LHCN-M2 (cell line): ENCODE data around the gene FEN1. TPM values are rescaled to one million over a fixed set of nuclear protein-coding genes. Genes with fewer than 3 reads are reported as not detected.

Experiments
- DNase-seq: peaks from one replicate; pipeline ENCODE4 v3.0.0-alpha.2; 2012; ENCODE audit warnings: low read depth
- total RNA-seq: library from RNA; depleted of rRNA; stranded (reverse); fragments of >200 nt; gene quantifications from 2 replicates; pipeline ENCODE4 v1.2.3, GENCODE V29; 2014

Gene FEN1
- total RNA-seq, 1 experiment from 2014 or later, result 129 TPM

DNA sequence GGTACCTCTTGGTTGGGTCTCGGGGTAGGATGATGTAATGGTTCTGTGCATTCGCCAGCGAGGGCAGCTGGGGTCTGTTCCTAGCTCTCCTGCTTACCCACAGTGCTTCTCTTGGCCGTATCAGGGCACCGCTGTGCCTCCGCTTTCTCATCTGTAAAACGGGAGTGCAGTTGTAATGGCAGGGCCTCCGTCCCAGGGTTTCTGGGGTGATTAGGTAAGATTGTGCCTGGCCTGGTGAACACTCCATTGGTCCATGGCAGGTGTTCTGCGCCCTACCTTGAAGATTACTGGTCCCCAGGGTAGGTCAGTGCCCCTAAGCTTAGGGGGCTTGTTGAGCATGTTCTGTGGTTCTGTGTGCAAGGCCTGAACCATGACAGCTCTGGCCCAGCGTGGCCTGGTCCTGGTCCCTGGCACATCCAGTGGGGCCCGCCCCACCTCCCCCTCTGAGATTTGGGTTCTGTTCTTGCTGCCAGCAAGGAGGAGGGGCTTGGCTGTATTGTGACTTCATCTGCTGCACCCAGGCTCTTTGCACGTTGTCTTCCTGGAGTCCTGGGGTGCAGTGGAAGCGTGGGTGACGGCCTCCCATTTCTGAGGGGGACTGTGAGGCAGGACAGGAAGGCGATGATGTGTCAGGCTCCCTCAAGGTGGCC lies 35.4 kb upstream of the FEN1 start:
- DNase-seq, result no peak

DNA sequence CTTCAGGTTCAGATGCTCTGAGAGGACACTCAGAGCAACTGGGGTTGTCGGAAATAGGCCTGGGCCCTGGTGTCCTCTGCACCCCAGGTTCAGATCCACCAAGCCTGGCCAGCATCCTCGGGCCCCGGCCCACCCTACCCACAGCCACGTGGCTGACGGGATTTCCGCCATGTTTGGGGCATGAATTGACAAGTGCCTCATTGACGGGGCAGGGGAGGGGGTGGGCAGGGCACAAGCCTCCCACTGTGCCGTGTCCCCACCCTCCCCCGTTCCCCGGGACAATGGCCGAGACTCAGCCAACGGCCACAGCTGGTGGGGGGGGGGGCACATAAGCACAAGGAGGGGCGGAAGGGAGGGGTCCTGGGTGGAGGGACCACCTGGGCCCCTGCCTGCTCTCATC lies 31.8 kb upstream of the FEN1 start:
- no peak for DNase-seq

DNA sequence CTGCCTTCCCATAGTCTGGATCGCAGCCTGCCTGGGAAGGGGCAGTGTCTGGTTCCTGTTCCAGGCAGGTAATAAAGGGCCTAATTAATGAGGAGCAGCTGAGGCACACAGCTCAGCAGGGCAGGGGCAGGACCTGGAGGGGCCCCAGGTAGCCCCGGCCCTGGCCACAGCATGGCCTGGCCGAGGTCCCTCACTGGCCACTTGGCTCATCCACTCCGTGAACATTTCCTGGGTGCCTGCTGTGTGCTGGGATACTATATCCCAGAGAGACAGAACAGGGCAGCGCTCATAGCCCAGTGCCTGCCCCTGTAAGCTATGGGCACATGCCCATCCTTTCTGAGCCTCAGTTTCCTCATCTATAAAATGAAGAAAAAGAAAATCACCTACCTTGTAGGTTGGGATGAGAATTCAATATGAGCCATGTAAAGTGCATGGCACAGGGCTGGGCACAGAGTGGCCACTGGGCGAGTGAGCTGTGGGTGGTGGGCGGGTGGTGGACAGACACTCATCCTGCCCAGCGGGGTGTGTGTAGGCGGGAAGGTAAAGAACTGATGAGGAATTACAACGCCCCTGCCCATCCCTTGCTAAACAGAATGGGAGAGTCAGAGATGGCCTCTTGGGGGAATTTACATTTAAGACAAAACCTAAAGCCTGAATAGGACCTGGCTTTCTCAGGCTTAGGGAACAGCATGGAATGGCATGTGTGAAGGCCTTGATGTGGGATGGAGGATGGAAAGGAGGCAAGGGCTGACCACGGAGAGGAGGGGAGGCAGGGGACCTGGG lies 31.1 kb upstream of the FEN1 start:
- DNase-seq, result no peak

DNA sequence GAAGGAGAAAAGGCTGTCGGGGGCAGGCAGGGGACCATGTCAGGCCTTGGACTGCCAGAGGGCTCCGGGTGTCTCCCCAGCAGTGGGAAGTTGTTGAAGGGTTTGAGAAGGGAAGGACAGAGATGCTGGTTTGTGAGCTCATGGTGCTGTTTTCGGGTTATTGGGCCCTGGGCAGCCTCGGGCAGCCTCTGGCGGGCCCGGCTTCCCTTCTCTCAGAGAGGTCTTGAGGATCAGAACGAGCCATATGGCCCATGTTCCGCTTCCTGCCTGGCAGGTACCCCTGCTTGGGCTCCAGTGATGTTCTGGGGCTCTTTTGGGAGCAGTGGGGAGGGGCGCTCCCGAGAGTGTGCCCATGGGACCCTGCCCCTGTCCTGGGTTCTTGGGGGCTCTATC lies 30.5 kb upstream of the FEN1 start:
- DNase-seq, result no peak

- DNase-seq, result no peak
These were observed 29.9 kb upstream of the FEN1 start for GRCh38 chr11:61762798-61763197.

- DNase-seq, result no peak
These were observed 28.6 kb upstream of the FEN1 start for GRCh38 chr11:61763930-61764605.

DNA sequence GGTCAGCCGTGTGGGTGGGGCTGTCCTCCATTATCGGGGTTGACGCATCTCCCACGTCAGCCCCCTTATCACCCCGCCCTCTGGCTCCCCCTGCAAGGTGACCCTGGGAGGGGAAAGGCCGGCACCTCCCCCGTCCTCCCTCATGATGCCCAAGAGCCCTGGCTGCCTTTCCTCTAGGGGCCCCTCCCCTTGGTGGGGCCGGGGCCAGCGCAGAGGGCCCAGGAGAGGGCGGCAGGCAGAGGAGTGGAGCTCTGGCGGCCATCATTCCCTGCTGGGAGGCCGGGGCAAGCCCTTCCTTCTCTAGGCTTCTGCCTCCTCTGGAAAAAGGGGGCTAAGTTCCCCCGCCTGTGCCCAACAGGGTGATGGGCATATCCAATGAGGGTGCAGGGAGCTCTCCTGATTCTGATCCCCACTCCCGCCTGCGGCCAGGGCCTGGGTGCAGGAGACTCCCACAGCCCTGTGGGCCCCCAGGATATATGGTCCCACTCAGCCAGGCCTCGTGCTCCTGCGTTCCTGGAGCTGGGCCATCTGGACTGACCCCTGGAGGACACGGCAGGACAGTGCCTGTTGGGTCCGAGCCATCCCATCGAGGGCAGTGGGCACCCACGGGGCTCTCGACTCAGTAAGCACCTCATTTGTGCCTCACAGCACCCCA lies 28.0 kb upstream of the FEN1 start:
- no peak for DNase-seq

DNA sequence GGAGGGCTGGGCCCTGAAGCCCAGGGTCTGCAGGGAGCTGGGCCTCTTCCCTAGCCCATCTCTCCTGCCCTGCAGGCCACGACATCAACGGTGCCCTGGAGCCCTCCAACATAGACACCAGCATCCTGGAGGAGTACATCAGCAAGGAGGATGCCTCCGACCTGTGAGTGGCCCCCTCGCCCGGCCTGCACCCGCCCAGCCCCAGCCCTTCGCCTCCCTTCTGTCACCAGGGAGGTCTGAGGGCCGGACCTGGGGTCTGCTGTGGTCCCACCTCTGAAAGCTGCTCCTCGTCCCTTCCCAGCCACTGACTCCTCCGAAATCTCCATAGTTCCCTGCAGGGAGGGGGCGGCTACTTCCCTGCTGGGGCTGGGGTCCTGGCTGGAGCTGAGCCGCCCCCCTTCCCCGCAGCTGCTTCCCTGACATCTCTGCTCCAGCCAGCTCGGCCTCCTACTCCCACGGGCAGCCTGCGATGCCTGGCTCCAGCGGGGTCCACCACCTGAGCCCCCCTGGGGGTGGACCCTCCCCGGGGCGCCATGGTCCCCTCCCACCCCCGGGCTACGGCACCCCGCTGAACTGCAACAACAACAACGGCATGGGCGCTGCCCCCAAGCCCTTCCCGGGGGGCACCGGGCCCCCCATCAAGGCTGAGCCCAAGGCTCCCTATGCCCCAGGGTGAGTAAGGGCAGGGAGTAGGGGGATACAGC lies 27.0 kb upstream of the FEN1 start:
- DNase-seq, result no peak

DNA sequence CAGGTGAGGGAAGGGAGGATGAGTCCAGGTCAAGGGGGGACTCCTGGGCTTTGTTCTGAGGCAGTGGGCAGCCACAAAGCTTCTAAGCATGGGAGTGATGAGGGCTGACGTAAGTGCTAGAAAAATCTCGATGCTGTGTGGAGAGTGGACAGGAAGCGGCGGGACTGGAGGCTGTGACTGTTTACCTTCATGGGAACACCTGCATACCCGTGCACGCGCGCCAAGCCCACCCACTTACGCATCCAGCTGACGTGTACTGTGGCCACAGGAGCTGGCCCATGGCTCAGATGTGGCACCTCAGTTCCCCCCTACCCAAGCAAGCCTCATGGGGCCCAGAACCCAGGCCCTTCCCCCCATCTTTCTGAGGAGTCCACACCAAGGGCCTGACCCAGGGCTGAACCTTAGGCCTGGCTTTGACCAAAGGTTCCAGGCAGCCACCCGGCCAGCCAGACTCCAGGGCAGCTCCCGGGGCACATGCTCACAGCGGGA lies 26.3 kb upstream of the FEN1 start:
- no peak for DNase-seq

DNA sequence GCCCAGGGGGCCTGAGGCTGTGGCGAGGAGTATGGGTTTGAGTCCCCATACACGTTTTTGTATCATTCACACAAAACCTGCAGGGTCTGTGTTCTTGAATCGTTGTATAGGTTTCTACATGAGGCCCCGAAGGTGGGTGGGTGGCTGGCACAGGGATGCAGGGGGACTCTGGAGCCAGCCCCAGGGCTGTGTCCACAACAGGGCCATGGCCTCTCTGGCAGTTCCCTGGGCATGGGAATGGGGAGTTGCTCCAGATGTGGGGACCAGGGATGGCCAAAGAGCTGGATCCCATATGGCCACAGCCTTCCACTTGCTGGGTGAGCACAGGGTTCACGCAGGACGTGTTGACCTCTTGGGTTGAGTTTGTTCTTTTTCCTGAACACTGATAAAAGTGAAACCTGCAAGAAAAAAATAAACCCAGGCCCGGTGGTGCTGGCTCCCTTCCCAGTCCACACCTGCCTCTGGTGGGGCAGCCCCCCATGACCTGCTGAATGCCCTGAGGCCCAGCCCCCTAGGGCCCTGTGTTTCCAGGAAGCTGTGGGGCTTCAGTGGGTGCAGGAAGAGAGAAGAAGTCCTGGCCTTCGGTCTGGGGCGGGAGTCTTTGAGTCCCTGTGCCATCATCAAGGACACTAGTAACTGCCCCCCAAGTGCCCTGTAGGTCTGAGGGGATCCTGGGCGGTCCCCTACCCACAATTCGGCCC lies 24.2 kb upstream of the FEN1 start:
- no peak for DNase-seq

- DNase-seq, result no peak
These were observed 23.4 kb upstream of the FEN1 start for GRCh38 chr11:61769169-61769920.

DNA sequence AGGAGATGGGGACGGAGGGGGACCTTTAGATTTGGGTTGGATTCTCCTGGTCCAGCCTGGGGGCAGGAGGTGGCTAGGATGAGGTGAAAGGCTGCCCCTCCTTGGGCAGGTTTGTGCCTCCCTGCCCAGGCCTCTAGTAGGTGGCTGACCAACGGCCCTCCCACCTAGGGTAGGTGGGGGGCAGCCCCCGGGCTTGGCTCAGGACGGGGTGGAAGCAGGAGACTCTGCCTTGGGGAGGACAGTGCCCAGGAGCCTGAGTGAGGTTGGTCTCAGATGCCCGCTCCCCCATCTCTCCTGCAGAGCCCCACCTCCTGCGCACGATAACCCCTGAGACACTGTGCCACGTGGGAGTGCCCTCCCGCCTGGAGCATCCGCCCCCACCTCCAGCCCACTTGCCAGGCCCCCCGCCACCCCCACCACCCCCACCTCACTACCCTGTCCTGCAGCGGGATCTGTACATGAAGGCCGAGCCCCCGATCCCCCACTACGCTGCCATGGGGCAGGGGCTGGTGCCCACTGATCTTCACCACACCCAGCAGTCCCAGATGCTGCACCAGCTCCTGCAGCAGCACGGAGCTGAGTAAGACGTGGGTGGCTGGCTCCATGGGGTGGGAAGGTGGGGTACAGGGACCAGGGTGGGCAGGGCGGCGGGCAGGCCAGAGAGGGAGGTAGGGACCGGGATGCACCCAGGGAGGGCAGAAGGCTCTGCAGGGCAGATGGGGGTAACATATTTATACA lies 22.6 kb upstream of the FEN1 start:
- DNase-seq, result no peak

DNA sequence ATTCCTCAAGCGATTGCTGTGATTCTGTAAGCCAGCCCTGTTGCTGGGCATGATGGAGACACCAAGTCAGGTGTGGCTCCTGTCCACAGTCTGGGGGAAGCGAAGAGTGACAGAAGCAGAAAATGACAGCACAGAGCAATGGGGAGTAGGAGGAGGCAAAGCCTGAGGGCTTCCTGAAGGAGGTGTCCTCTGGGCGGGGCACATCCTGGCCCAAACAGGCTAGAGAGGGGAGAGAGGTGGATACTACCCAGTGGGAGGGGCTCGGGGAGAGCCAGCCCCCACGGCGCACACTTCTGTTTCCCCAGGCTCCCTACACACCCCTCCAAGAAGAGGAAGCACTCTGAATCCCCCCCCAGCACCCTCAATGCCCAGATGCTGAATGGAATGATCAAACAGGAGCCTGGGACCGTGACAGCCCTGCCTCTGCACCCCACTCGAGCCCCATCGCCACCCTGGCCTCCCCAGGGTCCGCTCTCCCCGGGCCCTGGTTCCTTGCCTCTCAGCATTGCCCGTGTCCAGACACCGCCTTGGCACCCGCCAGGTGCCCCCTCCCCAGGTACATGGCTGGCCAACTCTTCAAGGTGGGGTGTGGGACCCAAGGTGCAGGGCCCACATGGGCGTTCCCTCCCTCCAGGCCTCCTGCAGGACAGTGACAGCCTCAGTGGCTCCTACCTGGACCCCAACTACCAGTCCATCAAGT lies 21.4 kb upstream of the FEN1 start:
- no peak for DNase-seq

GRCh38 chr11:61771985-61772455 lies 20.7 kb upstream of the FEN1 start:
- no peak for DNase-seq

GRCh38 chr11:61773356-61773755 lies 19.4 kb upstream of the FEN1 start:
- DNase-seq, result no peak

GRCh38 chr11:61773809-61774208 lies 18.9 kb upstream of the FEN1 start:
- no peak for DNase-seq

DNA sequence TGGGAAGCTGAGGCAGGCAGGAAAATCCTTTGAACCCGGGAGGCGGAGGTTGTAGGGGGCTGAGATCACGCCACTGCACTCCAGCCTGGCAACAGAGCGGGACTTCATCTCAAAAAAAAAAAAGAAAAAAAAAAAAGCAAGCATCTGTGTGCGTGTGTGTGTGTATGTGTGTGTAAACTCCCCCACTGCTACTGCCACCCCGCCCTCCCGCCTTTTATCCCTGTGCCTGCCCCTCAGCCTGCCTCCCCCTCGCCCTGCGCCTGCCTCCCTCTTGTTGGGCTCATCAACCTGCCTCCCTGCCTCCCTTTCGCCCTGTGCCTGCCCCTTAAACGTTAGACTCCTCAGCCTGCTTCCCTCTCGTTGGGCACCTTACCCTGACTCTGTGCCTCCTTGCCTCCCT lies 18.3 kb upstream of the FEN1 start:
- DNase-seq, result no peak

GRCh38 chr11:61775106-61775505 lies 17.6 kb upstream of the FEN1 start:
- no peak for DNase-seq
